Measurements from ENCODE around the gene TK2. TPM values are rescaled to one million over a fixed set of nuclear protein-coding genes. Genes with fewer than 3 reads are reported as not detected.
A peak's percentile ranks its signal among the peaks of the same experiment; 100 is the strongest.

TK2 gene
- polyA plus RNA-seq, 1 experiment: 42.7 TPM

- Histone ChIP-seq H3K36me3 (ENCODE audit: control insufficient read depth, insufficient read depth, low read length) (no peaks in the 10 kb centered on the region), H3K4me3 (ENCODE audit: low read depth, low read length) (no peak overlapping the region), H3K27me3 (ENCODE audit: control insufficient read depth, insufficient read depth, low read length) (peaks cover 2% of the 10 kb centered on the region)
- DNase-seq (ENCODE audit: low read depth): no peak
- CTCF ChIA-PET: interaction anchor here (0.6 to 2.1 kb wide), 6 partner anchors 30 to 126 kb away, joined by 3 to 17 read pairs (median 3); no protein-coding TSS in a partner anchor
- POLR2A ChIA-PET: no interaction called here
- no peak for TF ChIP-seq CTCF (IDR thresholded peaks at IDR 0.05; ENCODE audit: insufficient read depth, low read depth, low read length)
Observed at GRCh38 chr16:66481081-66481942, 68.6 kb downstream of the TK2 start.

DNA sequence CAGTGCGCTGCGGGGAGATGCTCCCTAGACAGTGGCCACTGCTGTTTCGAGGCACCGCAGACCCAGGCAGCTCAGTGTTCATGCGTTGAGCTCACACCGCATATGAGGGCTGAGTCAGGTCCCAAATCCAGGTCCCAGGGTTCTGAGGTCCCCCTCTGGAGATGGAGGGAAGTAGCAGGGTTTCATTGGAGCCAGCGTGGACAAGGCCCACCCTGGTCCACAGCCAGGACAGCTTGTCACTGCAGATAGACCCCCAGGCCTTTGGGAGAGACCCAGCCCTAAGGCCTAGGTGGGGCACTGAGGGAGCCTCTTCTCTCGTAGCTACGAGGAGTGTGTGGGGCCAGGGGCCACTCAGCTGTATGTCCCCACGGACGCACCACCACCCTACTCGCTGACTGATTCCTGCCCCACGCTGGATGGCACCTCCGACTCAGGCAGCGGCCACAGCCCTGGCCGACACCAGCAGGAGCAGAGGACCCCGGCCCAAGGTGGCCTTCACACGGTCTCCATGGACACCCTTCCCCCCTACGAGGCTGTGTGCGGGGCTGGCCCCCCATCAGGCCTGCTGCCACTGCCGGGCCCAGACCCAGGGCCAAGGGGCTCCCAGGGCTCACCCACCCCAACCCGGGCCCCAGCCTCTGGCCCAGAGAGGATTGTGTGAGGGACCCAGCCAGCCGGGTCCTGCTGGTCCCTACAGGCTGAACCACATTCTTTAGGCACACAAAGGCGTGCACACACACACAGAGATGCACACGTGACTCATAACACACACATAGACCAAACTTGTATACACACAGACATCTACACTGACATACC, 69.4 kb downstream of the TK2 start:
- no peaks in the 10 kb centered on the region for H3K36me3 ChIP-seq (ENCODE audit: control insufficient read depth, insufficient read depth, low read length)
- TF ChIP-seq CTCF (IDR thresholded peaks at IDR 0.05; ENCODE audit: insufficient read depth, low read depth, low read length): no peak
- CTCF ChIA-PET: interaction anchor here (0.6 to 4.7 kb wide), 9 partner anchors 11 to 127 kb away, joined by 3 to 34 read pairs (median 4); partner anchors contain the start of gene CMTM3
- no peak for DNase-seq (ENCODE audit: low read depth)
- peaks cover 2% of the 10 kb centered on the region for H3K27me3 ChIP-seq (ENCODE audit: control insufficient read depth, insufficient read depth, low read length)
- no peak overlapping the region for H3K4me3 ChIP-seq (ENCODE audit: low read depth, low read length)
- POLR2A ChIA-PET: no interaction called here

- DNase-seq (ENCODE audit: low read depth): no peak
- CTCF ChIA-PET: interaction anchor here (0.6 to 4.7 kb wide), 12 partner anchors 11 to 125 kb away, joined by 3 to 34 read pairs (median 4); partner anchors contain the start of gene CMTM3
- TF ChIP-seq CTCF (IDR thresholded peaks at IDR 0.05; ENCODE audit: insufficient read depth, low read depth, low read length): no peak
- Histone ChIP-seq H3K36me3 (ENCODE audit: control insufficient read depth, insufficient read depth, low read length) (no peaks in the 10 kb centered on the region), H3K4me3 (ENCODE audit: low read depth, low read length) (no peak overlapping the region), H3K27me3 (ENCODE audit: control insufficient read depth, insufficient read depth, low read length) (peaks cover 6% of the 10 kb centered on the region; the same call in 1 of the 2 replicates)
- POLR2A ChIA-PET: no interaction called here
Observed at GRCh38 chr16:66479661-66480264, 70.2 kb downstream of the TK2 start.

DNA sequence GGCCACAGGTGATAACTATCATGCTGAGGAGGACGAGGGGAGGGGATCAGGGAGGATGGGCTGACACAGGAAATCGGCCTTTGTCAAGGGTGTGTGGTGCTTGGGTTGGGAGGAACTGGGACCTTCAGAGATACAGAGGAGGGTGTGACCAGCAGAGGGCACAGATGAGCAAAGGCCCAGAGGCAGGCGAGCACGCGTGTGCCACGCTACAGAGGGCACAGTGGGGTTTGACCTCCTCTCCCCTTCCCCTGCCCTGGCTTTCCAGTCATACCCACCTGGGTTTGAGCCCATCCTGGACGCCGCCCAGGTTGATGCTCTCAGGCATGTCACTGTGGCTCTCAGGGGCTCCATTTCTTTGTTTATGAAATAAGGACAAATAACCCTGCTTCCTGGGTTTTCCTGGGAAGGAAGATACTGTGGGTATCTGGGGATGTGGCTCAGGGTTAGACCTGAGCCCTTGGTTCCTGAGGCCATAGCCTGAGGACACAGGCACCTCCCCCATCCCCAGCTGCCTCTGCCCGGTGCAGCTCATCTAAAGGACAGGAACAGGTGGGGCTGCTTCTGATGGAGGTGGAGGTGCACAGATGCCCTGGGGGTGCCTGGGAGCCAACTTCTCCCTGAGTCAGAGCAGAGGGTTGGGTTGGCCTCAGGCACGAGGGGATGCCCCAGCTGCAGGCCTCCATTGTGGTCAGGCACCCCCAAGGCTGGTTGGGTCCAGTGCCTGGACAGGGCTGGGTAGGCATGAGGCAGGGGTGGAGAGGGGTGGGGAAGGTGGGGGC, 71.0 kb downstream of the TK2 start:
- TF ChIP-seq CTCF (IDR thresholded peaks at IDR 0.05; ENCODE audit: insufficient read depth, low read depth, low read length): peak; percentile 91
- CTCF ChIA-PET: interaction anchor here (0.6 to 4.7 kb wide), 12 partner anchors 10 to 126 kb away, joined by 3 to 34 read pairs (median 4); partner anchors contain the start of genes CKLF and CMTM3
- POLR2A ChIA-PET: no interaction called here
- DNase-seq (ENCODE audit: low read depth): no peak
- Histone ChIP-seq H3K27me3 (ENCODE audit: control insufficient read depth, insufficient read depth, low read length) (peaks cover 6% of the 10 kb centered on the region; the same call in 1 of the 2 replicates), H3K4me3 (ENCODE audit: low read depth, low read length) (no peak overlapping the region), H3K36me3 (ENCODE audit: control insufficient read depth, insufficient read depth, low read length) (no peaks in the 10 kb centered on the region)
